Measurements from ENCODE around the gene CTRB1.
"Not testable (repeated sequence)": the region's sequence is repeated elsewhere in the genome, so short reads cannot be mapped to it uniquely, and the experiment has no call there.

Gene CTRB1

GRCh38 chr16:75217389-75217851 lies 1.4 kb upstream of the CTRB1 start:
- no peak for DNase-seq (ENCODE audit: low spot score)
- TF ChIP-seq CTCF (IDR thresholded peaks at IDR 0.05; ENCODE audit: extremely low read depth, insufficient read depth, missing control alignments) = no peak
- in situ Hi-C loops (cut with MboI; ENCODE audit: low pct_unique_long_range_greater_than_20kb, low sequenced_read_pairs, unreplicated experiment) = loop anchor here (10.0 to 25.0 kb wide), 2 partner anchors 167 to 545 kb away; no protein-coding TSS in a partner anchor

GRCh38 chr16:75219088-75219487 lies 300 bp downstream of the CTRB1 start:
- in situ Hi-C loops (cut with MboI; ENCODE audit: low pct_unique_long_range_greater_than_20kb, low sequenced_read_pairs, unreplicated experiment) = loop anchor here (10.0 to 25.0 kb wide), 2 partner anchors 166 to 543 kb away; no protein-coding TSS in a partner anchor
- no peak for DNase-seq (ENCODE audit: low spot score)
- TF ChIP-seq CTCF (IDR thresholded peaks at IDR 0.05; ENCODE audit: extremely low read depth, insufficient read depth, missing control alignments) = no peak

GRCh38 chr16:75219838-75220237 lies 1.1 kb downstream of the CTRB1 start:
- DNase-seq (ENCODE audit: low spot score) = no peak
- no peak for TF ChIP-seq CTCF (IDR thresholded peaks at IDR 0.05; ENCODE audit: extremely low read depth, insufficient read depth, missing control alignments)
- in situ Hi-C loops (cut with MboI; ENCODE audit: low pct_unique_long_range_greater_than_20kb, low sequenced_read_pairs, unreplicated experiment) = loop anchor here (10.0 to 25.0 kb wide), 2 partner anchors 165 to 542 kb away; no protein-coding TSS in a partner anchor

- no peak for TF ChIP-seq CTCF (IDR thresholded peaks at IDR 0.05; ENCODE audit: extremely low read depth, insufficient read depth, missing control alignments)
- DNase-seq (ENCODE audit: low spot score) = no peak
- in situ Hi-C loops (cut with MboI; ENCODE audit: low pct_unique_long_range_greater_than_20kb, low sequenced_read_pairs, unreplicated experiment) = loop anchor here (25.0 kb wide), 1 partner anchor 540 kb away; no protein-coding TSS in a partner anchor
Observed at GRCh38 chr16:75222271-75222783, 3.5 kb downstream of the CTRB1 start.

- not testable (repeated sequence) for DNase-seq (ENCODE audit: low spot score)
- in situ Hi-C loops (cut with MboI; ENCODE audit: low pct_unique_long_range_greater_than_20kb, low sequenced_read_pairs, unreplicated experiment) = loop anchor here (25.0 kb wide), 1 partner anchor 539 kb away; no protein-coding TSS in a partner anchor
Observed at GRCh38 chr16:75223129-75223528, 4.3 kb downstream of the CTRB1 start.

GRCh38 chr16:75224306-75225082 lies 5.7 kb downstream of the CTRB1 start:
- DNase-seq (ENCODE audit: low spot score) = no peak

More at GRCh38 chr16:75224306-75225082, 5.7 kb downstream of the CTRB1 start:
- in situ Hi-C loops (cut with MboI; ENCODE audit: low pct_unique_long_range_greater_than_20kb, low sequenced_read_pairs, unreplicated experiment) = loop anchor here (25.0 kb wide), 1 partner anchor 538 kb away; no protein-coding TSS in a partner anchor
- TF ChIP-seq CTCF (IDR thresholded peaks at IDR 0.05; ENCODE audit: extremely low read depth, insufficient read depth, missing control alignments) = no peak
